H1 (cell line): ENCODE results near the gene PARD3. TPM values are rescaled to one million over a fixed set of nuclear protein-coding genes. Genes with fewer than 3 reads are reported as not detected.

ENCODE experiments used
- CTCF ChIA-PET: fragments of 300-600 bp; sonication (Branson Sonifier 250); formaldehyde crosslinking; loops from one replicate; lab custom pipeline; 2021; ENCODE audit not compliant: partially characterized antibody; lab: Charles Lee
- POLR2A ChIA-PET: fragments of 300-600 bp; sonication (Branson Sonifier 250); formaldehyde crosslinking; loops from one replicate; lab custom pipeline; 2021; ENCODE audit warnings: inconsistent platforms; ENCODE audit not compliant: partially characterized antibody; lab: Charles Lee
- DNase-seq, 2 experiments: peaks; one replicate each; pipeline versions ENCODE4 v3.0.0 to v3.0.0-alpha.2; 2010 to 2022; ENCODE audit warnings: low spot score in 2 of 2, low read depth in 1 of 2, mixed read lengths in 1 of 2
- FAIRE-seq: peaks from 2 replicates; lab custom pipeline; 2011; peaks lifted over from hg19 to GRCh38; lab: Jason Lieb, UNC
- H2AFZ ChIP-seq: 2 replicates; pipeline ENCODE4 v1.8.1; 2012; ENCODE audit warnings: low read length, inconsistent platforms
- H2AK5ac ChIP-seq: 2 replicates; pipeline ENCODE4 v1.6.1; 2013; ENCODE audit warnings: low read depth, low read length
- H2BK120ac ChIP-seq: replicated peaks from 2 replicates; pipeline ENCODE3; 2013; ENCODE audit warnings: low read depth, low read length, inconsistent platforms
- H2BK12ac ChIP-seq: 2 replicates; pipeline ENCODE4 v1.6.1; 2013; ENCODE audit warnings: low read depth, low read length
- H2BK15ac ChIP-seq: 2 replicates; pipeline ENCODE4 v1.6.1; 2013; ENCODE audit warnings: low read length
- H2BK20ac ChIP-seq: 2 replicates; pipeline ENCODE4 v1.6.1; 2013; ENCODE audit warnings: low read length
- H2BK5ac ChIP-seq: 2 replicates; pipeline ENCODE4 v1.6.1; 2013; ENCODE audit warnings: low read depth, low read length
- H3K14ac ChIP-seq: 2 replicates; pipeline ENCODE4 v1.6.1; 2013; ENCODE audit warnings: inconsistent platforms; ENCODE audit not compliant: insufficient read length
- H3K18ac ChIP-seq: 2 replicates; pipeline ENCODE4 v1.6.1; 2013; ENCODE audit warnings: low read length; ENCODE audit errors: extremely low read depth
- H3K23ac ChIP-seq: 2 replicates; pipeline ENCODE4 v1.6.1; 2013; ENCODE audit warnings: inconsistent platforms; ENCODE audit not compliant: insufficient read length
- H3K23me2 ChIP-seq: 2 replicates; pipeline ENCODE4 v1.6.1; 2013; ENCODE audit warnings: low read depth, low read length
- H3K27ac ChIP-seq: 2 replicates; pipeline ENCODE4 v1.6.1; 2011; ENCODE audit warnings: low read depth, low read length, inconsistent platforms
- H3K27me3 ChIP-seq, 4 experiments: replicated peaks in 1 of 4; 1 replicate in 1 of 4; 2 replicates in 3 of 4; pipeline versions ENCODE4 v1.6.1 to v1.8.1; 2011 to 2013; ENCODE audit warnings: low read length in 3 of 4, mild to moderate bottlenecking in 3 of 4, inconsistent platforms in 2 of 4, mixed read lengths in 2 of 4, moderate library complexity in 1 of 4; ENCODE audit not compliant: control insufficient read depth in 3 of 4, insufficient read depth in 3 of 4; ENCODE audit errors: extremely low read depth in 1 of 4
- H3K36me3 ChIP-seq, 4 experiments: 2 replicates each; pipeline versions ENCODE4 v1.6.1 to v1.8.1; 2011 to 2013; ENCODE audit warnings: mild to moderate bottlenecking in 4 of 4, low read length in 3 of 4, moderate library complexity in 2 of 4, control low read depth in 1 of 4, inconsistent platforms in 1 of 4; ENCODE audit not compliant: insufficient read depth in 4 of 4, control insufficient read depth in 2 of 4
- H3K4ac ChIP-seq: replicated peaks from 2 replicates; pipeline ENCODE3; 2013; ENCODE audit warnings: low read length, low read depth, mixed read lengths, inconsistent platforms; ENCODE audit not compliant: insufficient read length
- H3K4me1 ChIP-seq, 4 experiments: replicated peaks in 1 of 4; 1 replicate in 1 of 4; 2 replicates in 3 of 4; pipeline versions ENCODE4 v1.6.1 to v1.8.1; 2011 to 2013; ENCODE audit warnings: low read length in 3 of 4, inconsistent platforms in 2 of 4, mixed read lengths in 1 of 4; ENCODE audit not compliant: insufficient read depth in 4 of 4, control insufficient read depth in 3 of 4
- H3K4me2 ChIP-seq, 2 experiments: 2 replicates each; pipeline versions ENCODE4 v1.6.1 to v1.8.1; 2011 to 2013; ENCODE audit warnings: low read depth in 2 of 2, low read length in 2 of 2, control low read depth in 1 of 2, inconsistent platforms in 1 of 2, mild to moderate bottlenecking in 1 of 2; ENCODE audit not compliant: insufficient read depth in 1 of 2
- H3K4me3 ChIP-seq, 4 experiments: fragments of 200-600, 300-600 bp in 1 of 4; sonication (generic), shearing (Covaris generic), sonication (Bioruptor Twin) in 1 of 4; 2 replicates each; pipeline versions ENCODE4 v1.5.1 to v1.8.1; 2011 to 2016; ENCODE audit warnings: low read length in 4 of 4, low read depth in 3 of 4, control low read depth in 2 of 4, inconsistent platforms in 2 of 4, mild to moderate bottlenecking in 2 of 4, mixed read lengths in 1 of 4, moderate library complexity in 1 of 4; ENCODE audit not compliant: insufficient read depth in 2 of 4; ENCODE audit errors: extremely low read depth in 1 of 4
- H3K56ac ChIP-seq: replicated peaks from 2 replicates; pipeline ENCODE3; 2013; ENCODE audit warnings: low read depth, mild to moderate bottlenecking, mixed read lengths, low read length, inconsistent platforms; ENCODE audit not compliant: insufficient read length
- H3K79me1 ChIP-seq: 2 replicates; pipeline ENCODE4 v1.6.1; 2013; ENCODE audit warnings: low read depth, low read length, control low read depth
- H3K79me2 ChIP-seq, 2 experiments: 2 replicates each; pipeline versions ENCODE4 v1.6.1 to v1.8.1; 2012 to 2013; ENCODE audit warnings: low read length in 2 of 2, mild to moderate bottlenecking in 2 of 2, inconsistent platforms in 1 of 2; ENCODE audit not compliant: insufficient read depth in 2 of 2, control insufficient read depth in 1 of 2
- H3K9ac ChIP-seq, 4 experiments: replicated peaks in 1 of 4; 1 replicate in 1 of 4; 2 replicates in 3 of 4; pipeline versions ENCODE4 v1.6.1 to v1.8.1; 2011 to 2013; ENCODE audit warnings: low read depth in 3 of 4, low read length in 3 of 4, control low read depth in 2 of 4, mild to moderate bottlenecking in 2 of 4, moderate library complexity in 2 of 4, inconsistent platforms in 1 of 4; ENCODE audit errors: extremely low read depth in 1 of 4
- H3K9me3 ChIP-seq, 2 experiments: 2 replicates each; pipeline versions ENCODE4 v1.6.1 to v1.8.1; 2012 to 2013; ENCODE audit warnings: mild to moderate bottlenecking in 2 of 2, moderate library complexity in 2 of 2, control low read depth in 1 of 2, inconsistent platforms in 1 of 2, low read depth in 1 of 2, low read length in 1 of 2, mixed read lengths in 1 of 2; ENCODE audit not compliant: insufficient read depth in 2 of 2
- H4K20me1 ChIP-seq, 2 experiments: replicated peaks in 1 of 2; 2 replicates each; pipeline versions ENCODE3 to v1.8.1; 2011 to 2013; ENCODE audit warnings: inconsistent platforms in 2 of 2, low read length in 2 of 2, mild to moderate bottlenecking in 1 of 2; ENCODE audit not compliant: insufficient read depth in 2 of 2, control insufficient read depth in 1 of 2
- H4K5ac ChIP-seq: 2 replicates; pipeline ENCODE4 v1.6.1; 2013; ENCODE audit warnings: low read length, low read depth, mixed read lengths, inconsistent platforms; ENCODE audit not compliant: insufficient read length
- H4K8ac ChIP-seq: 2 replicates; pipeline ENCODE4 v1.8.0; 2013; ENCODE audit warnings: mild to moderate bottlenecking, moderate library complexity, low read length, inconsistent platforms; ENCODE audit not compliant: insufficient read depth; ENCODE audit errors: extremely low read depth
- H4K91ac ChIP-seq: replicated peaks from 2 replicates; pipeline ENCODE3; 2013; ENCODE audit warnings: low read length, mixed read lengths, inconsistent platforms; ENCODE audit not compliant: insufficient read length
- CTBP2 ChIP-seq: IDR thresholded peaks from 2 replicates; pipeline ENCODE4 v1.7.0; 2011; ENCODE audit warnings: borderline replicate concordance, mild to moderate bottlenecking, moderate library complexity, mixed read lengths, low read length; ENCODE audit not compliant: insufficient read depth, insufficient read length
- CTCF ChIP-seq, 3 experiments: IDR thresholded peaks; 1 replicate in 2 of 3; 2 replicates in 1 of 3; pipeline versions ENCODE4 v1.5.1 to v1.6.1; 2011; ENCODE audit warnings: low read length in 3 of 3, mild to moderate bottlenecking in 3 of 3, inconsistent platforms in 2 of 3, low read depth in 1 of 3, moderate library complexity in 1 of 3; ENCODE audit not compliant: insufficient read depth in 1 of 3; ENCODE audit errors: control extremely low read depth in 1 of 3
- HDAC6 ChIP-seq: IDR thresholded peaks from one replicate; pipeline ENCODE4 v1.7.1; 2012; ENCODE audit warnings: low read depth, mild to moderate bottlenecking, inconsistent platforms, low read length, moderate library complexity
- TBP ChIP-seq: IDR thresholded peaks from 2 replicates; pipeline ENCODE4 v1.6.1; 2011; ENCODE audit warnings: low read depth, low read length, improper control_type of control experiment
- TCF12 ChIP-seq: IDR thresholded peaks from 2 replicates; pipeline ENCODE4 v1.6.1; 2011; ENCODE audit warnings: low read depth, mild to moderate bottlenecking, low read length
- TEAD4 ChIP-seq: IDR thresholded peaks from 2 replicates; pipeline ENCODE4 v1.6.1; 2012; ENCODE audit warnings: low read depth, low read length, inconsistent platforms, mixed read lengths
- WGBS, 2 experiments: shearing (Covaris generic) in 1 of 2; methylation state at CpG; one replicate each; pipeline versions ENCODE4 v1.1.6 to v1.1.7; 2013 to 2015; ENCODE audit warnings: low lambda C conversion rate in 2 of 2, mixed read lengths in 2 of 2, inconsistent platforms in 1 of 2, low coverage in 1 of 2, missing lambda C conversion rate in 1 of 2; ENCODE audit not compliant: insufficient replicate concordance in 2 of 2, insufficient coverage in 1 of 2, insufficient read length in 1 of 2; ENCODE audit errors: extremely low coverage in 1 of 2, missing lambda C conversion rate in 1 of 2; 5-methylcytosine and 5-hydroxymethylcytosine counted together
- polyA plus RNA-seq, 7 experiments: library from polyadenylated mRNA; depleted of rRNA in 3 of 7; stranded (reverse) in 5 of 7; unstranded in 2 of 7; fragments of >200 nt in 5 of 7; fragments of 200-250 nt in 2 of 7; gene quantifications; 1 replicate in 5 of 7; 2 replicates in 1 of 7; 4 replicates in 1 of 7; pipeline versions ENCODE4 v1.2.1 to v1.2.3, GENCODE V29; 2011 to 2013; ENCODE audit warnings: missing spikeins in 2 of 7, mixed read lengths in 2 of 7
- total RNA-seq: library from RNA; stranded (reverse); fragmentation: NEBNext Ultra II Directional; extraction: Animal tissue kit (Norgen Biotek cat#: 25700); gene quantifications from 2 replicates; pipeline ENCODE4 v1.2.1, GENCODE V29; 2021

The PARD3 gene
- total and polyA plus RNA-seq, 2 of the 8 experiments (the other 6 are each of a cell fraction or from before 2014, with no cell fraction given): 19.7 to 49.1 TPM

GRCh38 chr10:34400075-34400474 is 415.0 kb downstream of the PARD3 start:
- Histone ChIP-seq H3K27ac (no peak overlapping the region), H2BK5ac (no peak overlapping the region), H3K27me3 (no peaks in the 10 kb centered on the region), H3K23me2 (no peaks in the 10 kb centered on the region), H4K20me1 (no peaks in the 10 kb centered on the region), H2AK5ac (no peak overlapping the region), H3K36me3 (no peaks in the 10 kb centered on the region), H3K9me3 (no peaks in the 10 kb centered on the region), H4K91ac (no peak overlapping the region), H3K4me3 (no peak overlapping the region), H2BK20ac (no peak overlapping the region), H2BK15ac (no peak overlapping the region), H3K4me1 (0 out of 7 replicates have a peak, but pooled peaks cover 0 to 2% (median 0%) of the 10 kb centered on the region in 4 experiments), H3K23ac (no peak overlapping the region), H3K79me1 (no peaks in the 10 kb centered on the region), H3K56ac (no peak overlapping the region), H3K14ac (no peak overlapping the region), H2BK120ac (no peak overlapping the region), H3K4ac (no peak overlapping the region), H2BK12ac (no peak overlapping the region), H3K4me2 (no peak overlapping the region), H3K79me2 (no peaks in the 10 kb centered on the region), H4K8ac (no peak overlapping the region), H3K9ac (no peak overlapping the region), H3K18ac (no peak overlapping the region), H4K5ac (no peak overlapping the region), H2AFZ (no peak overlapping the region)
- POLR2A ChIA-PET: no interaction called here
- 80% methylated on average over 3 of the region's 3 CpGs; no CpG with 5 or more reads in 1 of the 2 experiments for WGBS, 2 experiments
- TF ChIP-seq HDAC6 (no peak), TCF12 (no peak), TBP (no peak), CTCF (IDR thresholded peaks at IDR 0.05; ENCODE audit: control extremely low read depth in 1 of 3, insufficient read depth in 1 of 3, low read depth in 1 of 3, low read length in 3 of 3) (no peak), TEAD4 (no peak), CTBP2 (no peak)
- CTCF ChIA-PET: interaction anchor here (1.8 kb wide), 1 partner anchor 1121 kb away, joined by 3 read pairs; no protein-coding TSS in a partner anchor
- DNase-seq: no peak
- no peak for FAIRE-seq
